Activated naive CD4-positive, alpha-beta T cell treated with anti-CD3 and anti-CD28 coated beads, Interleukin-2, amount 50 U/mL, for 24 hours (primary cell): ENCODE data around the gene MAP2K7.
"Not testable (repeated sequence)": the region's sequence is repeated elsewhere in the genome, so short reads cannot be mapped to it uniquely, and the experiment has no call there.

Source experiments
- H3K27ac Mint-ChIP-seq: one replicate; pipeline ENCODE4 v1.8.0; 2021; ENCODE audit warnings: mild to moderate bottlenecking, mixed read lengths
- H3K27me3 Mint-ChIP-seq: one replicate; pipeline ENCODE4 v1.8.0; 2021; ENCODE audit warnings: mixed read lengths
- H3K36me3 Mint-ChIP-seq: one replicate; pipeline ENCODE4 v1.8.0; 2021; ENCODE audit warnings: mixed read lengths
- H3K4me1 Mint-ChIP-seq: one replicate; pipeline ENCODE4 v1.8.0; 2021; ENCODE audit warnings: mixed read lengths
- H3K4me3 Mint-ChIP-seq: one replicate; pipeline ENCODE4 v1.8.0; 2021; ENCODE audit warnings: mild to moderate bottlenecking, mixed read lengths
- H3K9me3 Mint-ChIP-seq: one replicate; pipeline ENCODE4 v1.8.0; 2021; ENCODE audit warnings: mixed read lengths

Gene MAP2K7

DNA sequence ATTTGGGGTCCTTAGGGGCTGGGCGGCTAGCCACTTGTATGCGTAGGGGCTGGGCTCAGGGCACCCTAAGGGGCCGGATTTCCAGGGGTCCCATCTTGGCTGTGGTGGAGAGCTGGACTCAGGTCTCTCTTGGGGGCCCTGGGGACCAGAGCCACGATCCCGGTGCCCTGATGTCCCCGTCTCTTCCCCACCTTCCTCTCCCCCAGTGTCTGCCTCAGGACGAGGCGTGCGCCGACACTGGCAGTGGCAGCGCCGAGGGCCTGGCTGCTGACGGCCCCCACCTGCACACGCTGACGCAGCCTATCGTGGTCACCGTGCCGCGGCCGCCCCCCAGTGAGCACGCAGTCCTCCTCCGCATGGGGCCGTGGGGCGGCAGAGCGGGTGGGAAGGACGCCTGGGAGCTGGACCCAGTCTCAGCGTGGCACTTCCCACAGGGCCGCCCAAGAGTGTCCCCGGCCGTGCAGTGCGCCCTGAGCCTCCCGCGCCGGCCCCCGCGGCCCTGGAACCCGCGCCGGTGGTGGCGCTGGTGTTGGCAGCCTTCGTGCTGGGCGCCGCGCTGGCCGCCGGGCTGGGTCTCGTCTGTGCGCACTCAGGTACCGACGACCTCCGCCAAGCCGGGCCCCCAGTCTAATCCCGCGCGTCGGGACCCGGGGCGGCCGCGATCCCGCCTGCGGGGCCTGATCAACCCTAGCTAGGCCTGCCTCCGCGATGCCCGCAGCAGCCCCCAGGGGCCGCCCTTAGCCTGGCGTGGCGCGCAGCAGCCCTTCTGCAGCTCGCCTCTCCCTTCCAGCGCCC is 13.8 kb downstream of the MAP2K7 start:
- Mint-ChIP-seq H3K4me3 (peak overlapping the region; percentile 79), H3K27ac (no peak overlapping the region), H3K27me3 (peaks cover 16% of the 10 kb centered on the region), H3K9me3 (no peaks in the 10 kb centered on the region), H3K36me3 (peaks cover 4% of the 10 kb centered on the region), H3K4me1 (peaks cover 35% of the 10 kb centered on the region)

DNA sequence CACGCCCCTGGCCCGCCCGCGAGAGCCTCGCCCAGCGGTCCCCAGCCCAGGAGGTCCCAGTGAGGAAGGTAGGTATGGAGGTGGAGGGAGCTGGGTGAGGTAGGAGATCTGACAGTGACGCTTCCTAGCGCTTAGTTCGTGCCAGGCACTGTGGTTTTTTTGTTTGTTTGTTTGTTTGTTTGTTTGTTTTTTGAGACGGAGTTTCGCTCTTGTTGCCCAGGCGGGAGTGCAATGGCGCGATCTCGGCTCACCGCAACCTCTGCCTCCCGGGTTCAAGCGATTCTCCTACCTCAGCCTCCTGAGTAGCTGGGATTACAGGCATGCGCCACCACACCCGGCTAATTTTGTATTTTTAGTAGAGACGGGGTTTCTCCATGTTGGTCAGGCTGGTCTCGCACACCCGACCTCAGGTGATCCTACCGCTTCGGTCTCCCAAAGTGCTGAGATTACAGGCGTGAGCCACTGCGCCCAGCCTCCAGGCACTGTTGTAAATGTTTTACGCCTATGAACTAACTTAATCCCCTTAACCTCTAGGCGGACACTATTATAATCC is 14.5 kb downstream of the MAP2K7 start:
- H3K4me1 Mint-ChIP-seq, result peaks cover 35% of the 10 kb centered on the region
- H3K27me3 Mint-ChIP-seq, result peaks cover 16% of the 10 kb centered on the region
- H3K4me3 Mint-ChIP-seq, result peak overlapping the region; percentile 49
- H3K27ac Mint-ChIP-seq, H3K9me3 Mint-ChIP-seq, H3K36me3 Mint-ChIP-seq: not testable (repeated sequence)

DNA sequence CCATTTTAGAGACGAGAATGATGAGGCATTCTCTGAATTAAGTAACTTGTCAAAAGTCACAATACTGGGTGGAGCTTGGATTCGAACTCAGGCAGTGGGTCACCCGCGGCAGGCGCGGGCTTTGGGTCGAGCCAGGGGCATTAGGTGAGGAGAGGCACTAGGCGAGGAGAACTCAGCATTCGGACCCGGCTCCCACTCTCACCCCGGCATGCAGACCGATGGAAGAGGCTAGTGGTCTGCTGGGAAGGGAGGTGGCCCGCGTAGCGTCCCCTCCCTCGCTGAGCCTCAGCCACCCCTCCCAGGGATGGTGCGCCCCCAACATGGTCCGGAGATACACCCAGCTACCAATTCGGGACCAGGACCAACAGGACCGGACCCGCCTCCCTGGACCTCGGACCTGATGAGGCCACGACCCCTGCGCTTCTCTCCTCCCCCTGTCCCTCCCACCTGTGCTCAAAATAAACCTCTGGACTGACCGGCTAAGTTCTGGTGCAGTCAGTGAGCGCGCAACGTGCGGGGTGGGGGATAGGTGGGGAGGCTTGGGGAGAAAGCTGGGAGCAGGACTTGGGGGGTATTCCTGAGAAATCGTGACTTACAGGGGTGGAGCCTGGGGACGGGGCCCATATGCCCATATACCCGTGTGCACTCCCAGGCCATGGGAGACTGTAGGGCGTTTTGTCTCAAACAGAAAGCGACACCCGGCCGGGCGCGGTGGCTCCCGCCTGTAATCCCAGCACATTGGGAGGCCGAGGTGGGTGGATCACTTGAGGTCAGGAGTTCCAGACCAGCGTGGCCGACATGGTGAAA is 15.1 kb downstream of the MAP2K7 start:
- no peaks in the 10 kb centered on the region for H3K9me3 Mint-ChIP-seq
- H3K36me3 Mint-ChIP-seq, result no peaks in the 10 kb centered on the region
- H3K4me1 Mint-ChIP-seq, result peaks cover 35% of the 10 kb centered on the region
- H3K27ac Mint-ChIP-seq, result no peak overlapping the region
- H3K4me3 Mint-ChIP-seq, result peak overlapping the region; percentile 49
- H3K27me3 Mint-ChIP-seq, result peaks cover 16% of the 10 kb centered on the region

DNA sequence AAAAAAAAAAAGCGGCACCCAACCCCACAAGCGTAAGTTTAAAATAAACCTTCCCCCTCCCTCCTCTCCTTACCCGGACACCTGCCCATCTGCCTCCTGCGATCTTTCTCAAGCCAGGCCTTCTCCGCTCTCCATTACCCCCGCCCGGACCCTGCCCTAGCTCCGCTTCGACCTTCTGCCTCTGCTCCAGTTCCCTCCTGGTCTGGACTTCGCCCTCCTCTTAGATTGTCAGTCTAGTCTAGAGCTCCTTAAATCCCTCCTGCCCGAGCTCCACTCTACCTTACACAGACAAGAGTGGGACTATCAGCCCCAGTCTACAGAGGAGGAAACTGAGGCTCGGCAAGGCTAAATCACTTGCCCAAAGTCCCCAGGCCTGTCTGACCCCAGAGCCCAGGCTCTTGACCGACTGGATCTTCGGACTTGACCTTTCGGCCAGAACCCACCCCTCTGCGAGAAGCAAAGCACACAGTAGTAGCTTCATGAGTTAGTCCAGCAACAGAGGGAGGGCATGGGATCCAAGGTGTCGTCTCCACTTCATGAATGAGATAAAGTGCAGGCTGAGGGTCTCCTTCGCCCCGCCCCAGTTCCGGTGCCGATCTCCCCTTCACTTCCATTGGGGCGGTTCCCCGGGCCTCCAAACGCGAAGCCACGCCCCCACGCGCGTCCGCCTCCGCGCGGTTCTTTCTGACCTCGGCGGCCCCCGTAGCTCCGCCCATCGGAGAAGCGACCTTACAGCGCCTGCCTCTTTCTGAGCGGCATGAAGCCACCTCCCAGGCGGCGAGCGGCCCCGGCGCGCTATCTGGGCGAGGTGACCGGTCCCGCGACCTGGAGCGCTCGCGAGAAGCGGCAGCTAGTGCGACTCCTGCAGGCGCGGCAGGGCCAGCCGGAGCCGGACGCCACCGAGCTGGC is 16.2 kb downstream of the MAP2K7 start, which contains the start of gene SNAPC2:
TSS of gene SNAPC2 (plus strand) at position 729 of the 909 bp plus-strand sequence. CDS start at position 758, 29 bp downstream.
- peaks cover 35% of the 10 kb centered on the region for H3K4me1 Mint-ChIP-seq
- no peaks in the 10 kb centered on the region for H3K9me3 Mint-ChIP-seq
- H3K27me3 Mint-ChIP-seq, result peaks cover 15% of the 10 kb centered on the region
- H3K4me3 Mint-ChIP-seq, result peak within 1 kb of the TSS; percentile 89
- no peaks in the 10 kb centered on the region for H3K36me3 Mint-ChIP-seq
- H3K27ac Mint-ChIP-seq, result peak within 1 kb of the TSS; percentile 66

DNA sequence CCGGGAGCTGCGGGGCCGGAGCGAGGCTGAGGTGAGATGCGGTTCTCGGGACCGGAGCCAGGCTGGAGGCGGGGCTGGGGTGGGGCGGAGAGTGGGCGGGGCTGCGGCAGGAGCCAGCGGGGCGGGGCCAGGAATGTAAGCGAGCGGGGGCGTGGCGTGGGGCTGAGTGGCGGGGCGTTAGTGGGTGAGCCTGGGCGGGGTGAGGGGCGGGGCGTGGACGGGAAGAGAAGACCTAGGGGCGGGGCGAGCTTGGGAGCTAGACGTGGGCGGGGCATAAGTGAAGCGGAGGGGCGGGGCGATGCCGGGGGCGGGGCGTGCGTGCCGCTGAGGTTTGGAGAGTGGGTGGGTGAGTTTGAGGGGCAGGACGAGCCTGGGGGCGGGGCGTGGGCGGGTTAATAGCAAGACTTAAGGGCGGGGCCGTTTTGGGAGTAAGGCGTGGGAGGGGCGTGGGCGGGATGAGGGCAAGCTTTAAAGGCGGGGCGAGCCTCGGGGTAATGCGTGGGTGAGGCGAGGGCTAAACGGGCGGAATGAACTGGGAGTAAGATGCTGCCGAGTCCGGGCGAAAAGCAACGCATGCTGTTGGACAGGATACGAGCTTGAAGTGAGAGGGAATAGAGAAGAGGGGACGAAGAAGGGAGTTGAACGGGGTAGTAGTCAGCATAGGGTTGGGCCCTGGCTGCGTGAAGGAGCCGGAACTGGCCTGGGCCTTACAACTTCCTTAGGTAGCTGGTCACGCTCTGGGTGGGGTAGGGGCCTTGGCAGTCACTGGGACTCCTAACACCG is 17.0 kb downstream of the MAP2K7 start:
- H3K27ac Mint-ChIP-seq, result peak overlapping the region; percentile 66
- H3K4me3 Mint-ChIP-seq, result peak overlapping the region; percentile 89
- no peaks in the 10 kb centered on the region for H3K9me3 Mint-ChIP-seq
- H3K27me3 Mint-ChIP-seq, result peaks cover 11% of the 10 kb centered on the region
- H3K4me1 Mint-ChIP-seq, result peaks cover 35% of the 10 kb centered on the region
- H3K36me3 Mint-ChIP-seq, result no peaks in the 10 kb centered on the region

DNA sequence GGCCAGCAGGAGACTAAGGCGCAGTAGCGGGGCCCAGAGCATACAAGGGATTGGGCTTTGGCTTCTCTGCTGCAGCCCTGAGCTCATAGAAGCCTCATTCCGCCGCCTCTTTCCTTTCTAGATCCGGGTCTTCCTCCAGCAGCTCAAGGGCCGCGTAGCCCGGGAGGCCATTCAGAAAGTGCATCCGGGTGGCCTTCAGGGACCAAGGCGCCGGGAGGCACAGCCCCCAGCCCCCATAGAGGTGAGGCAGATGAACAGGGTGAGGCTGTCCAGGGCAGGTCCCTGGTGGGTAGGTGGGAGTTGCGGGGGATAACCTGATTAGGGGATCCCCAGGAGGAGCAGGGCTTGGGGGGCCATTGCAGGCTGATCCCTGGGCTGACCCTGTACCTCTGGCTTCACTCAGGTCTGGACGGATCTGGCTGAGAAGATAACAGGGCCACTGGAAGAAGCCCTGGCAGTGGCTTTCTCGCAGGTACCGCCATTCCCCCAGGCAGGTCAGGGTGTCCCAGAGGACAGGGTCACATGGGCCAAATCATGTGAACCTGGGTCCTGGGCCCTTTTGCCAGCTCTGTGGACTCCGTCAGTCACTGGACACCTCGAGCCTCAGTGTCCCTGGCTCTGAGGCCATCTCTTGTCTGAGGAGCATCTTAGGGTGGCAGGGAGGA is 17.8 kb downstream of the MAP2K7 start:
- no peaks in the 10 kb centered on the region for H3K9me3 Mint-ChIP-seq
- peak overlapping the region; percentile 89 for H3K4me3 Mint-ChIP-seq
- H3K36me3 Mint-ChIP-seq, result no peaks in the 10 kb centered on the region
- H3K27ac Mint-ChIP-seq, result peak overlapping the region; percentile 66
- H3K4me1 Mint-ChIP-seq, result peaks cover 37% of the 10 kb centered on the region
- H3K27me3 Mint-ChIP-seq, result peaks cover 8% of the 10 kb centered on the region

DNA sequence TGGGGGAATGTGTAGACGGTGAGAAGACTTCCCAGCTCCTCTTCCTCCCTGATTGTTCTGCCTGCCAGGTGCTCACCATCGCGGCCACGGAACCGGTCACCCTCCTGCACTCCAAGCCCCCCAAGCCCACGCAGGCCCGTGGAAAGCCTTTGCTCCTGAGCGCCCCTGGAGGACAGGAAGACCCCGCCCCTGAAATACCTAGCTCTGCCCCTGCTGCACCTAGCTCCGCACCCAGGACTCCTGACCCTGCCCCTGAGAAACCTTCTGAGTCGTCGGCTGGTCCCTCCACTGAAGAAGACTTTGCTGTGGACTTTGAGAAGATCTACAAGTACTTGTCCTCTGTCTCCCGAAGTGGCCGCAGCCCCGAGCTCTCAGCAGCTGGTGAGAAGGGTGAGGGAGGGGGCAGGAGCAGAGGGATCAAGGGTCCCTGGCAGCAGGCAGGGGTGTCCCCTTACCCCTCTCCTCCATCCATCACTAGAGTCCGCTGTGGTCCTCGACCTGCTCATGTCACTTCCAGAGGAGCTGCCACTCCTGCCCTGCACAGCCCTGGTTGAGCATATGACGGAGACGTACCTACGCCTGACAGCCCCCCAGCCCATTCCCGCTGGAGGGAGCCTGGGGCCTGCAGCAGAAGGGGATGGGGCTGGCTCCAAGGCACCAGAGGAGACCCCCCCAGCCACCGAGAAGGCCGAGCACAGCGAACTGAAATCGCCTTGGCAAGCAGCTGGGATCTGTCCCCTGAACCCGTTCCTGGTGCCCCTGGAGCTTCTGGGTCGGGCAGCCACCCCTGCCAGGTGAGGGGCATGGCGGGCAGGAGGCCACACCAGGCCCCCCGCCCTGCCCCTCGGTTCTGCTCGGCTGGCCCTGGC is 18.5 kb downstream of the MAP2K7 start:
- H3K36me3 Mint-ChIP-seq, result no peaks in the 10 kb centered on the region
- H3K9me3 Mint-ChIP-seq, result no peaks in the 10 kb centered on the region
- peak overlapping the region; percentile 8 for H3K4me3 Mint-ChIP-seq
- no peak overlapping the region for H3K27ac Mint-ChIP-seq
- peaks cover 8% of the 10 kb centered on the region for H3K27me3 Mint-ChIP-seq
- H3K4me1 Mint-ChIP-seq, result peaks cover 36% of the 10 kb centered on the region

DNA sequence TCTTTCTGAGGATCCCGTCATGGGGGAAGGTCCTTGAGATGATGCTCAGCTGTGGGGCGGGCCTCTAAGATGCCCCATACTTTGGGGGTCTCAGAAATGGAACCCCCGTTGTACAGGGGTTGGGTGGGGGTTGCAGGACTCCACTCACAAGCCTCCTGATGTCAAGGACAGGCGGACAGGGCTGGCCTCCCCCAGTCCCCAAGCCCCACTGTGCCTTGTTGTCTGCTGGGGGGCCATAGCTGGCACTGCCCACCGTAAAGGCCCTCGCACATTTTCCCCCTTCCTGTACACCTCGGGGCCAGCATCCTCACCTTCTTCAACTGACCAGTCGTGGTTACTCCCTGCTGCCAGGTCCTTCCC is 19.1 kb downstream of the MAP2K7 start:
- H3K27me3 Mint-ChIP-seq, result peaks cover 8% of the 10 kb centered on the region
- no peak overlapping the region for H3K4me3 Mint-ChIP-seq
- peaks cover 35% of the 10 kb centered on the region for H3K4me1 Mint-ChIP-seq
- no peaks in the 10 kb centered on the region for H3K36me3 Mint-ChIP-seq
- H3K27ac Mint-ChIP-seq, result no peak overlapping the region
- no peaks in the 10 kb centered on the region for H3K9me3 Mint-ChIP-seq

DNA sequence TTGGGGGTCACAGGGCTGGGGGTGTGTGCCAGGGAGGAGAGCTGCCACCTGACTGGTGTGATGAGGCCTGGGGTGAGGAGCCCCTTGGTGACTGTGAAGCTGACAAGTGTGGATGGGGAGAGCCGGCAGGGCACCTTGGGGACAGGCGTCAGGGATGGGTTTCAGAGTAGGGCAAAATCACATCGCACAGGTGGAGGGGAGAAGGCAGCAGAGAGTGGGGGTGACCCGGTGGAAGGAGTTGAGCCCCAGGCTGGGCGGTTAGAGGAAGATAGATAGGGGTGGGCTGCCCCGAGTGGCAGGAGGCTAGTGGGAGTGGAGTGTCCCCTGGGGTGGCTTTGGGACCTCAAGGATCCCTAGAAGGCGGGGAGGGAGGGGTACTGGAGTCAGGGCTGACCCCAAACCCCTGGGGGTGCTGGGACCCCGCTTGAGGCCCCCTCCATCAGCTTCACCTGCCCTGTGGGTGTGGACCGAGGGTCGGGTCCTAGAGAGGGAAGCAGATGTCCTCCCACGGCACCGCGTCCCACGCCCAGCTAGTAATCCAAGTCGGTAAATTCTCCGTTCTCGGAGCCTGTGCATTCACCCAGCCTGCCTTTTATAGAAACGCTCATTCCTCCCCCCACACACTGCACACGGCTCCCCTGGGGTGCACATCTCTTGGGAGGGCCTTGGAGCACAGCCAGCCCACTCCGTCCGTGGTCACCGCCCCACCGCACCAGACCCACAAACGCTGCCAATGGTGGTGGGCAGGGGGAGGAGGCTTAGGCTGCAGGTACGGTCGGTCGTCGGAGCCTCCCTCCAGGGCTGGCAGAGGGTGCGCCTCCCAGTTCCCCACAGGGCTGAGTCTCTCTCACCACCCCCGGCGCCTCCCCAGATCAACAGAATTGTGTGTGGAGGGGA is 19.9 kb downstream of the MAP2K7 start:
- H3K9me3 Mint-ChIP-seq, result no peaks in the 10 kb centered on the region
- no peak overlapping the region for H3K27ac Mint-ChIP-seq
- peaks cover 4% of the 10 kb centered on the region for H3K27me3 Mint-ChIP-seq
- no peak overlapping the region for H3K4me3 Mint-ChIP-seq
- H3K4me1 Mint-ChIP-seq, result peaks cover 33% of the 10 kb centered on the region
- no peaks in the 10 kb centered on the region for H3K36me3 Mint-ChIP-seq

DNA sequence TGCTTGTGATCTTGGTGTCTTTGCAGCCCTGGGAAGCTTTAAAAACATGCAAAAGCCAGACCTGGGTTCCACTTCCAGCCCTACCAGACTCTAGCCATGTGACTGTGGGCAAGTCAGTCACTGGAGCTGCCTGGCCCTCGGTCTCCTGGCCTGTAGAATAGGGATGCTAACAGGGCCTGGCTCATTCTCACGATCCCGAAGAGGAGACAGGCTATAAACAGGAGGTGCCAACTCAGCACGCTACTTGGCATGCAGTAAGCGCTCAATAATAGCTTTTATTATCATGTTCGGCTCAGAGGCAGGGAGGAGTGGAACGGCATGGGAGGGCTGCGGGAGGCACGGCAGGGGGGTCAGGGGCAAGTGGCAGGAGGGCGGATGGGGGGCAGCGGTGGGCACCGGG is 20.6 kb downstream of the MAP2K7 start:
- peak overlapping the region; percentile 45 for H3K4me3 Mint-ChIP-seq
- no peaks in the 10 kb centered on the region for H3K36me3 Mint-ChIP-seq
- H3K27me3 Mint-ChIP-seq, result peaks cover 3% of the 10 kb centered on the region
- H3K27ac Mint-ChIP-seq, result no peak overlapping the region
- H3K4me1 Mint-ChIP-seq, result peaks cover 39% of the 10 kb centered on the region
- no peaks in the 10 kb centered on the region for H3K9me3 Mint-ChIP-seq

DNA sequence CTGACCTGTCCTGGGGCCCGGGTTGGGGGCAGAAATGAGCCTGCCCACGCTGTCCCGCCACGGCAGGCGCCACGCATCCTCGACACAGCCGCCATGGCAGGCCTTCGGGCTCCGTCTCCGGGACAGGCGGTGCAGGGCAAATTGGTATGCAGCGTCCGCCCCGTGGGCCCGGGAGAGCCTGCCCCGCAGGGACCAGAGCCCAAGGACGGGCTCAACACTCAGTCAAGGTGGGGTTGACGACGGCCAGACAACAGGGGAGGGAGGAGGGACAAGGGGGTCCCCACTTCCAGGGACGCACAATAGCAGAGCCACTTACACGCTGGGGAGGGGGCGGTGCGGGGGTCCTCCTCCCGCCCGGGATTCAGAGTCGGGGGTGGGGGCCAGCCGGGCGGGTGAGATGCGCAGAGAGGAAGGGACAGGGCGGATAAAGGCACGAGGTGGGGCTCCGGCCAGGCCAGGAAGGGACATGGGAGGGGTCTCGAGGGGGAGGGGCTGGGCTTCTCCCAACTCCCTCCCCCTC is 21.0 kb downstream of the MAP2K7 start:
- H3K27ac Mint-ChIP-seq, result no peak overlapping the region
- no peak overlapping the region for H3K4me3 Mint-ChIP-seq
- peaks cover 36% of the 10 kb centered on the region for H3K4me1 Mint-ChIP-seq
- no peaks in the 10 kb centered on the region for H3K36me3 Mint-ChIP-seq
- peaks cover 2% of the 10 kb centered on the region for H3K27me3 Mint-ChIP-seq
- H3K9me3 Mint-ChIP-seq, result no peaks in the 10 kb centered on the region

DNA sequence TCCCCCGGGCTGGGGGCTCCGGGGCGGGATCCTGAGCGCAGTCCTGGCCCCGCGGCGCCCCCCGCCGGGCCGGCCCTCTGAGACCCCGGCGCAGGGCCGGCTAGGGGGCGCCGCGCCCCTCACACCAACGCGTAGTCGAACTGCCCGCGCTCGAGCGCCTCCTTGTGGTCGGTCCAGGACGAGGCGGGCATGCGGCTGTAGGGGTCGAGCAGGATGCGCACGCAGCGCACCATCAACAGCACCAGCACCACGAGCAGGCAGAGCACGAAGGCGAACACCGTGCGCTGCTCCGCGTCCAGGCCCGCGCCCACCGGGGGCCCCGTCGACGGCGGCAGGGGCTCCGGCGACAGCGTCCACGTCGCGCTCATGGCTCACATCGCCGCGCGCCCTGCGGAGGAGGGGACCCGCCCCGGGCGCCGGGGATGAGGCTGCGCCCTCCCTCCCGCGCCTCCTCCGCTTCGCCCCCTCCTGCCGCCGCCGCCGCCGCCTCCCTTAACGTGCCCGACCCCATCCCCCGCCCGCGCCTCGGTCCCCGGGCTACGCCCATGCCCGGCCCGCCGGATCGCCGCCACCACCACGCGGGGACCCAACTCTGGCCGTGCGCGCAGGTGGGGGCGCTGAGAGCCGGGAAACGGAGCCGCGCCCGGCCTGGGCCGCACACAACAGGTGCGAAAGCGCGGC is 21.6 kb downstream of the MAP2K7 start:
- Mint-ChIP-seq H3K4me1 (peaks cover 31% of the 10 kb centered on the region), H3K36me3 (no peaks in the 10 kb centered on the region), H3K27ac (no peak overlapping the region), H3K27me3 (no peaks in the 10 kb centered on the region), H3K9me3 (no peaks in the 10 kb centered on the region), H3K4me3 (peak overlapping the region; percentile 74)
